Activated naive CD8-positive, alpha-beta T cell treated with anti-CD3 and anti-CD28 coated beads for 36 hours (primary cell): Measurements from ENCODE around the gene TAGAP. TPM values are rescaled to one million over a fixed set of nuclear protein-coding genes. Genes with fewer than 3 reads are reported as not detected.

Experiments
- DNase-seq: peaks from one replicate; pipeline ENCODE4 v3.0.0; 2021
- H3K27ac Mint-ChIP-seq: one replicate; pipeline ENCODE4 v1.8.0; 2022; ENCODE audit warnings: mild to moderate bottlenecking, moderate library complexity, mixed read lengths
- H3K27me3 Mint-ChIP-seq: one replicate; pipeline ENCODE4 v1.8.0; 2022; ENCODE audit warnings: mild to moderate bottlenecking, mixed read lengths
- H3K36me3 Mint-ChIP-seq: one replicate; pipeline ENCODE4 v1.8.0; 2021; ENCODE audit warnings: mild to moderate bottlenecking, mixed read lengths
- H3K4me1 Mint-ChIP-seq: one replicate; pipeline ENCODE4 v1.8.0; 2021; ENCODE audit warnings: mixed read lengths
- H3K4me3 Mint-ChIP-seq: one replicate; pipeline ENCODE4 v1.8.0; 2022; ENCODE audit warnings: mild to moderate bottlenecking, moderate library complexity, mixed read lengths
- H3K9me3 Mint-ChIP-seq: one replicate; pipeline ENCODE4 v1.8.0; 2022; ENCODE audit warnings: mixed read lengths
- total RNA-seq, 2 experiments: library from RNA; stranded (reverse); gene quantifications; one replicate each; pipeline ENCODE4 v1.2.3, GENCODE V29; 2021

The TAGAP gene
- total RNA-seq, 2 experiments from 2014 or later: 167 to 175 TPM

DNA sequence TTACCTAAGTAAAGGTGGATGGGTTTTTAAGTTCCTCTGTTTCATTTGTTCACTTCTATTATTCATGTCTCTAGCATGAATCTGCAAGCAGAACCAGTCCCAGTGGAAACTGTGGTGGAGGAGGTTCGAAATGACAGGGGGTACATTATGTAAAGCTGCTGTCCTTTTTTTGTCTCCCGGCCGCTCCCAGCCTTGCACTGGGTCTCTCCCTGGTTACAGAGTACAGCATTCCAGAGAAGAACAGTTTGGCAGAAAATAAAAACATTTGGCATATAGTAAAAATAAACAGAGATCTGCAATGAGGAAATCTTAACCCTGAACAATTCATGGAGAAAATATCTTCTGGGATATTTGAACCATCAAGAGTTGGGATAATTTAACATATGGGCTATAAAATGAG is 34.6 kb upstream of the TAGAP start:
- no peak for DNase-seq
- Mint-ChIP-seq H3K9me3 (peaks cover 8% of the 10 kb centered on the region), H3K4me1 (peaks cover 75% of the 10 kb centered on the region), H3K36me3 (peaks cover 30% of the 10 kb centered on the region), H3K27ac (peak overlapping the region; percentile 97), H3K27me3 (no peaks in the 10 kb centered on the region), H3K4me3 (peak overlapping the region; percentile 18)

GRCh38 chr6:159077123-159077522 is 32.3 kb upstream of the TAGAP start:
- H3K4me1 Mint-ChIP-seq: peaks cover 81% of the 10 kb centered on the region
- H3K27me3 Mint-ChIP-seq: no peaks in the 10 kb centered on the region
- H3K27ac Mint-ChIP-seq: peak overlapping the region; percentile 97
- H3K36me3 Mint-ChIP-seq: peaks cover 30% of the 10 kb centered on the region
- DNase-seq: peak; percentile 85
- H3K9me3 Mint-ChIP-seq: peaks cover 8% of the 10 kb centered on the region
- peak overlapping the region; percentile 69 for H3K4me3 Mint-ChIP-seq

GRCh38 chr6:159075506-159076228 is 30.9 kb upstream of the TAGAP start:
- peaks cover 81% of the 10 kb centered on the region for H3K4me1 Mint-ChIP-seq
- peaks cover 8% of the 10 kb centered on the region for H3K9me3 Mint-ChIP-seq
- peak overlapping the region; percentile 40 for H3K4me3 Mint-ChIP-seq
- H3K27me3 Mint-ChIP-seq: no peaks in the 10 kb centered on the region
- H3K27ac Mint-ChIP-seq: peak overlapping the region; percentile 97
- H3K36me3 Mint-ChIP-seq: peaks cover 34% of the 10 kb centered on the region
- DNase-seq: no peak

DNA sequence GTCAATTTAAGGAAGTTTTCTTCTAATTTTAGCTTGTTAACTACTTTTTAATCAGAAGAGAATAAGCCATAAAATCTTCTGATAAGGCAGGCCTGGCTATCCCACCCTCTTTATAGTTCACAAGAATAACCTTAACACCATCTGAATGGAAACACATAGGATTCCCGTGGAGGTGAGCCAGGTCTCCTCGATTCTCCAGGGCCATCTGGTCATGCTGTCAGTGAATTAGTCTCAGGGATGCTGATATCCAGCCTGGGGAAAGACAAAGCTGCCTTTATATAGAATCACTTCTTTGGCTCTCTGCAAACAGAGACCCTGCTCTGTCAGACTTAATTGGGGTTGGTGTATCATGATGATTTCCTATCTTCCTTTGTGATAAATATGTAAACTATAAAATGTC is 30.1 kb upstream of the TAGAP start:
- H3K9me3 Mint-ChIP-seq: peaks cover 8% of the 10 kb centered on the region
- H3K36me3 Mint-ChIP-seq: peaks cover 27% of the 10 kb centered on the region
- H3K4me1 Mint-ChIP-seq: peaks cover 74% of the 10 kb centered on the region
- no peak for DNase-seq
- H3K27ac Mint-ChIP-seq: no peak overlapping the region
- H3K27me3 Mint-ChIP-seq: no peaks in the 10 kb centered on the region
- no peak overlapping the region for H3K4me3 Mint-ChIP-seq

GRCh38 chr6:159074120-159074684 is 29.4 kb upstream of the TAGAP start:
- Mint-ChIP-seq H3K36me3 (peaks cover 24% of the 10 kb centered on the region), H3K27ac (no peak overlapping the region), H3K4me1 (peaks cover 69% of the 10 kb centered on the region), H3K27me3 (no peaks in the 10 kb centered on the region), H3K9me3 (peaks cover 8% of the 10 kb centered on the region), H3K4me3 (no peak overlapping the region)
- no peak for DNase-seq

DNA sequence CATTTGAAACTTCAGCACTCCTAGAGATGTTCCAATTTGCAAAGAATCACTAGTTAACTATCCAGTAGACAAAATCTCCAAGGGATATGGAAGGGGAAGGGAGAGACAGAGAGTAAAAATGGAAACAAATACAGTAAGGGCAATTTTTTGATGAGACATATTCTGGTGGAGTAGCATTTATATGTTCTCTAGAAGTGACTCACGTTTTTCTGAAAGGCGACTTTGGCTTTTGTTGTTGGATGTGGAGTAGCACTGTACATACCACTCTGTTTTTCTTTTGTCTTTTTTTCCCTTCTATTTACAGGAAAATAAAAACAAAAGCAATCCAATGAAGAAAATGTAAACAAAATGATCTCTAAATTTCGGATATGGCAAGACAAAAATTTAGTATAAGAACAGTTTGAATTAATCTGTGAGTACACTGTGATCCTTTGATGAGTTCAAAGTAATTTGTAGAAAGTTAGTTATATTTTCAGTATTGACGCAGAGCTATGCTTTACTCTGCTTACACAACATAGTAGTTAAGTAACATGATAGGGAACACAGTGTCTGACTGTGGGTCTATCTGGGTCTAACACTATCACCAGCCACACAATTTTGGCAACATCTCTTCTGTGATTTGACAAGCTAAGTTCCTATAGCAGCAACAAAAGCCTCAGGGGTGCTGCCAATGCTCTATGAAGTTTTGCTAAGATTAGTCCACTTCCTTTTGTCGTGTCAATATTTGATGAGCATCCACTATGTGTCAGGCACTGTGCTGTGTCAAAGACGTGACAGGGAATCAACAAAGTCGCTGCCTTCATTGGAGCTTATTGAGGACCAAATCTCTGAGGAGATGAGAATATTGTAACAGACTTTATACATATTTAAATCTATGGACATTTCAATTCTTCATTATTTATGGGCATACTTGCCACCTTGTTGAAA is 27.3 kb upstream of the TAGAP start:
- no peak overlapping the region for H3K4me3 Mint-ChIP-seq
- peaks cover 5% of the 10 kb centered on the region for H3K9me3 Mint-ChIP-seq
- peak overlapping the region; percentile 10 for H3K27ac Mint-ChIP-seq
- H3K4me1 Mint-ChIP-seq: peaks cover 56% of the 10 kb centered on the region
- no peak for DNase-seq
- H3K27me3 Mint-ChIP-seq: no peaks in the 10 kb centered on the region
- peaks cover 14% of the 10 kb centered on the region for H3K36me3 Mint-ChIP-seq

GRCh38 chr6:159068904-159069578 is 24.2 kb upstream of the TAGAP start:
- H3K4me1 Mint-ChIP-seq: peaks cover 58% of the 10 kb centered on the region
- peaks cover 13% of the 10 kb centered on the region for H3K36me3 Mint-ChIP-seq
- no peaks in the 10 kb centered on the region for H3K27me3 Mint-ChIP-seq
- peaks cover 3% of the 10 kb centered on the region for H3K9me3 Mint-ChIP-seq
- H3K27ac Mint-ChIP-seq: no peak overlapping the region
- H3K4me3 Mint-ChIP-seq: no peak overlapping the region
- DNase-seq: no peak

GRCh38 chr6:159067334-159067733 is 22.5 kb upstream of the TAGAP start:
- peaks cover 64% of the 10 kb centered on the region for H3K4me1 Mint-ChIP-seq
- H3K27ac Mint-ChIP-seq: peak overlapping the region; percentile 1
- peaks cover 7% of the 10 kb centered on the region for H3K9me3 Mint-ChIP-seq
- H3K36me3 Mint-ChIP-seq: peaks cover 19% of the 10 kb centered on the region
- DNase-seq: no peak
- H3K4me3 Mint-ChIP-seq: no peak overlapping the region
- no peaks in the 10 kb centered on the region for H3K27me3 Mint-ChIP-seq

GRCh38 chr6:159066483-159066882 is 21.7 kb upstream of the TAGAP start:
- DNase-seq: no peak
- H3K4me1 Mint-ChIP-seq: peaks cover 67% of the 10 kb centered on the region
- H3K27ac Mint-ChIP-seq: peak overlapping the region; percentile 90
- peaks cover 14% of the 10 kb centered on the region for H3K9me3 Mint-ChIP-seq
- H3K27me3 Mint-ChIP-seq: no peaks in the 10 kb centered on the region
- H3K4me3 Mint-ChIP-seq: no peak overlapping the region
- H3K36me3 Mint-ChIP-seq: peaks cover 24% of the 10 kb centered on the region

DNA sequence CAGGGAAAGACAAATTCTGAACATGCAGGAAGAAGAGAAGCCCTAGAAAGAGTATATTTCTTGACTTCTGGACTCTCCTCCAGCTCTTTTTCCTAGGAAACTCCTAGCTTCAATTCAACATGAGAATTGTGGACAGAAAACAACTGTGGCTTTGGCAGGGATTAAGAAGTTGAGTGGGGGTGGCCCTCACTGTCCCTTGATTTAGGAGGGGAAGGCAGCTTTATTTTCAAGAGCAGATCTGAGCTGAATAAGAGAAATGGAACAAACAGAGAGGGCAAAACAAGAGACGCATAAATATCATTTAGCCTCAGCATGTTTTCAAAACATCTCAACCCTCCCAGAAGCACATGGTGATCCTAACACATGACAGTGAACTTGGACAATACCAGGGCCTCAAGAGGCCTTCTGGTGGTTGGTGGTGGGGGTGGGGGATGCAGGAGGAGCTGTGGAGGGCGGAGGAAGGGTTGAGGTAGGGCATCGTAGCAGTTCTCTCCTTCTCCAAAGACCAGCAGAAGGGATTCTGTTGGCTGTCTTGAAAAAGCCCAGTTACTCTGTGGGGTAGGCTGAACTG is 21.1 kb upstream of the TAGAP start:
- H3K27ac Mint-ChIP-seq: peak overlapping the region; percentile 90
- H3K36me3 Mint-ChIP-seq: peaks cover 25% of the 10 kb centered on the region
- peaks cover 70% of the 10 kb centered on the region for H3K4me1 Mint-ChIP-seq
- no peak overlapping the region for H3K4me3 Mint-ChIP-seq
- no peaks in the 10 kb centered on the region for H3K27me3 Mint-ChIP-seq
- peaks cover 17% of the 10 kb centered on the region for H3K9me3 Mint-ChIP-seq
- no peak for DNase-seq

GRCh38 chr6:159065091-159065490 is 20.3 kb upstream of the TAGAP start:
- DNase-seq: no peak
- peaks cover 20% of the 10 kb centered on the region for H3K9me3 Mint-ChIP-seq
- H3K27ac Mint-ChIP-seq: peak overlapping the region; percentile 90
- no peak overlapping the region for H3K4me3 Mint-ChIP-seq
- peaks cover 76% of the 10 kb centered on the region for H3K4me1 Mint-ChIP-seq
- H3K27me3 Mint-ChIP-seq: no peaks in the 10 kb centered on the region
- peaks cover 28% of the 10 kb centered on the region for H3K36me3 Mint-ChIP-seq

GRCh38 chr6:159064477-159064876 is 19.7 kb upstream of the TAGAP start:
- H3K4me1 Mint-ChIP-seq: peaks cover 82% of the 10 kb centered on the region
- H3K27ac Mint-ChIP-seq: peak overlapping the region; percentile 90
- DNase-seq: no peak
- peaks cover 31% of the 10 kb centered on the region for H3K36me3 Mint-ChIP-seq
- H3K9me3 Mint-ChIP-seq: peaks cover 20% of the 10 kb centered on the region
- H3K27me3 Mint-ChIP-seq: no peaks in the 10 kb centered on the region
- no peak overlapping the region for H3K4me3 Mint-ChIP-seq

GRCh38 chr6:159063549-159063948 is 18.8 kb upstream of the TAGAP start:
- no peak for DNase-seq
- H3K4me1 Mint-ChIP-seq: peaks cover 85% of the 10 kb centered on the region
- H3K9me3 Mint-ChIP-seq: peaks cover 20% of the 10 kb centered on the region
- H3K36me3 Mint-ChIP-seq: peaks cover 31% of the 10 kb centered on the region
- H3K27me3 Mint-ChIP-seq: no peaks in the 10 kb centered on the region
- peak overlapping the region; percentile 37 for H3K4me3 Mint-ChIP-seq
- peak overlapping the region; percentile 90 for H3K27ac Mint-ChIP-seq

DNA sequence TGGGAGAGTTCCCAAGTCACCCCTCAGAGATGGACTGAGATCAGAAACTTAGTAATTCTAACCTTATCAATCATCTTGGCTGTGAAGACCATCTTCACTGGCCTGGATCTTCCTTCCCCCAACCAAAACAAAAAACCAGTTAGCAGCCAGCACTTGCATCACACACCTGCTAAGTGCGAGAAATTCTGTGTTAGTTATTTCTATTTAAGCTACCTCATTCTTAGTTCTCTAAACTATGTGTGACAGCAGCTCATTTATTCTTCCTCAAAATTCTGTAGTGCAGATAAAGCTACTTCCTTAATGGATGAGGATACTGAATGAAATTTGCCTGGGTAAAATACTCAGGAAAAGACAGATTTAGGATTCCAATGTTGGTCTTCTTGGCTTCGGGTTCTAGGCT is 18.2 kb upstream of the TAGAP start:
- Mint-ChIP-seq H3K27ac (peak overlapping the region; percentile 90), H3K27me3 (no peaks in the 10 kb centered on the region), H3K36me3 (peaks cover 31% of the 10 kb centered on the region), H3K9me3 (peaks cover 20% of the 10 kb centered on the region), H3K4me1 (peaks cover 89% of the 10 kb centered on the region), H3K4me3 (peak overlapping the region; percentile 52)
- no peak for DNase-seq
